ENCODE measurements around the gene ZSCAN32. TPM values are rescaled to one million over a fixed set of nuclear protein-coding genes. Genes with fewer than 3 reads are reported as not detected.

ZSCAN32 gene
- total RNA-seq (2014; rRNA removed; shearing (Covaris generic)), result 19.5 and 19.9 TPM in 2 replicates

DNA sequence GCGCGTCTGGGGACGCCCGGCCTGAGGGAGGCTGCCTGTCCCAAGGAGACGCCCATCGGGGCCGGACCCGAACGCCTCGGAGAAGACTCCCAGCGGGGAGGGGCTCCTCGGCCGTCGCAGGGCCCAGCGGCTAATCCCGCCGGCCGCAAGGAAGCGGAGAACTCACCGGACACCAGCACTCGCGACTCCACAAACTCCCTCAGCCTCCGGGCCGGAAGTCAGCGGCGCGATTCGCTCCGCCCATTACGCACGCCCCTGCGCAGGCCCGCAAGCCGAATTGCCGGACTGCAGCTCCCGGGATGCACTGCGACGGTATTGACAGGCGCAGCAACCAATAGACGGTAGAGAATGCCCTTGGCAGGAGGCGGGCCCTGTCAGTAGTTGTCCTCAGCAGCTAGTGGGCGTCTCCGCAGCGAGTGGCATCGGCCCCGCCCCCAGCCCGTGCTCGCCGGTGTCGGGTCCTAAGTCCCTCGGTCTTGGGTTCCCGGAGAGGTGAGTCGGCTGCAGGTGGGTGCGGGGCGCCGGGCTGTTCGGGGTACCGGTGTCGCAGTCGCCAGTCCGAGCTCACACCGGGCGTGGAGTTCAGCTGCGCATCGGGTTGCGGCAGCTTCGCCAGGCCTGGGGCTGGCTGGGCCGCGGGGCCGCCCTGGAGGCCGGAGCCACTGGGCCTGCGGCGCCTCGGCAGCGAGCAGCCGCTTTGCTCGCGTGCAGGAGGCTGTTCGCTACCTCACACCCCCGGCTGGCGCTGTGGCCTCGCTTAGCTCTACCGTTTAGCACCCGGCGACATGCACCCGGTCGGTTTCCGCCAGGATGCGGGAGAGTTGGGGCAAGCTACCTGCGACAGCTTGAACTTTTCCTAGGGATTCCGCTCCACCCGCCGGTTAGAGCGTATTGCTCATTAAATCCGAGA, at the start of gene ZSCAN32, which contains the start of gene ZNF174:
Gene ZSCAN32 (minus strand): TSS at position 226 of the 910 bp plus-strand sequence. CDS start 3,447 bp downstream, outside the sequence.
Gene ZNF174 (plus strand): TSS at position 437 of the 910 bp plus-strand sequence. CDS start 790 bp downstream, outside the sequence.
- Histone ChIP-seq H3K36me3 (replicated peaks; ENCODE audit: control insufficient read depth, insufficient read depth, low read length) (peaks cover 18% of the 10 kb centered on the region), H3K27me3 (ENCODE audit: control insufficient read depth, insufficient read depth, low read length) (no peaks in the 10 kb centered on the region; the same call in 1 of the 2 replicates), H3K4me3 (ENCODE audit: insufficient read depth, low read depth, low read length) (peak within 1 kb of the TSS; percentile 97)
- peak; percentile 99 for DNase-seq

- DNase-seq, result no peak
- H3K36me3 ChIP-seq (replicated peaks; ENCODE audit: control insufficient read depth, insufficient read depth, low read length), result no peaks in the 10 kb centered on the region
- peak overlapping the region; percentile 56 for H3K4me3 ChIP-seq (ENCODE audit: insufficient read depth, low read depth, low read length)
- H3K27me3 ChIP-seq (ENCODE audit: control insufficient read depth, insufficient read depth, low read length), result no peaks in the 10 kb centered on the region
Measured at GRCh38 chr16:3444032-3444388, 43.2 kb upstream of the ZSCAN32 start.

GRCh38 chr16:3443108-3444031, 42.6 kb upstream of the ZSCAN32 start, which contains the start of the genes NAA60 and ZNF597:
Gene NAA60 (plus strand): TSS chr16:3443680. CDS start chr16:3476228, 32,548 bp downstream.
Gene ZNF597 (minus strand): TSS chr16:3443504. CDS start chr16:3443153, 351 bp downstream.
- DNase-seq, result peak; percentile 93
- Histone ChIP-seq H3K4me3 (ENCODE audit: insufficient read depth, low read depth, low read length) (peak within 1 kb of the TSS; percentile 56), H3K27me3 (ENCODE audit: control insufficient read depth, insufficient read depth, low read length) (no peaks in the 10 kb centered on the region), H3K36me3 (replicated peaks; ENCODE audit: control insufficient read depth, insufficient read depth, low read length) (no peaks in the 10 kb centered on the region)

GRCh38 chr16:3439637-3440036, 38.8 kb upstream of the ZSCAN32 start:
- H3K4me3 ChIP-seq (ENCODE audit: insufficient read depth, low read depth, low read length), result no peak overlapping the region
- no peak for DNase-seq
- H3K27me3 ChIP-seq (ENCODE audit: control insufficient read depth, insufficient read depth, low read length), result no peaks in the 10 kb centered on the region
- H3K36me3 ChIP-seq (replicated peaks; ENCODE audit: control insufficient read depth, insufficient read depth, low read length), result no peaks in the 10 kb centered on the region

GRCh38 chr16:3434373-3434772, 33.6 kb upstream of the ZSCAN32 start:
- no peak for DNase-seq
- Histone ChIP-seq H3K4me3 (ENCODE audit: insufficient read depth, low read depth, low read length) (no peak overlapping the region), H3K36me3 (replicated peaks; ENCODE audit: control insufficient read depth, insufficient read depth, low read length) (no peaks in the 10 kb centered on the region), H3K27me3 (ENCODE audit: control insufficient read depth, insufficient read depth, low read length) (no peaks in the 10 kb centered on the region)

DNA sequence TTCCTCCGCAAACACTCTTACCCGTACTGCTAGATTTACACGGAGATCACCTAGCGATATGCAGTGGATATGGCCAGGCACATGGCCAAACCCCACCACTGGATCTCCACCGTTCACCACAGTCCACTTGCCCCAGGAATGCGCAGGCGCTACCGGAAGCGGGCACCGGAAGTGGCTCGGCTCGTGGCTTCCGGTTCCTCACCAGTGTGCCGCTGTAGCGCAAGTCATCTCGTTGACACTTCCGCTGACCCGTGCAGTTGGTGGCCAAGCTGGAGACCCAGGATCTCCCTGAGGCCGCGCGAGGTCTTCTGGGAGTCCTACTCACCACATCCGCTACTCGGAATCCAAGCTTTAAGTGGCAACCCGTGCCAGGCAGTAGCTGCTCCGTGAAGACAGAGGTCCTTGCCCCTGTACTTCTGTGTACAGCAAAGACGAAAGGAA, 31.0 kb upstream of the ZSCAN32 start:
- DNase-seq, result no peak
- Histone ChIP-seq H3K4me3 (ENCODE audit: insufficient read depth, low read depth, low read length) (no peak overlapping the region), H3K36me3 (replicated peaks; ENCODE audit: control insufficient read depth, insufficient read depth, low read length) (no peaks in the 10 kb centered on the region), H3K27me3 (ENCODE audit: control insufficient read depth, insufficient read depth, low read length) (no peaks in the 10 kb centered on the region)

GRCh38 chr16:3413730-3414379, 13.1 kb upstream of the ZSCAN32 start:
- no peak for DNase-seq
- H3K36me3 ChIP-seq (replicated peaks; ENCODE audit: control insufficient read depth, insufficient read depth, low read length), result peaks cover under 1% of the 10 kb centered on the region

DNA sequence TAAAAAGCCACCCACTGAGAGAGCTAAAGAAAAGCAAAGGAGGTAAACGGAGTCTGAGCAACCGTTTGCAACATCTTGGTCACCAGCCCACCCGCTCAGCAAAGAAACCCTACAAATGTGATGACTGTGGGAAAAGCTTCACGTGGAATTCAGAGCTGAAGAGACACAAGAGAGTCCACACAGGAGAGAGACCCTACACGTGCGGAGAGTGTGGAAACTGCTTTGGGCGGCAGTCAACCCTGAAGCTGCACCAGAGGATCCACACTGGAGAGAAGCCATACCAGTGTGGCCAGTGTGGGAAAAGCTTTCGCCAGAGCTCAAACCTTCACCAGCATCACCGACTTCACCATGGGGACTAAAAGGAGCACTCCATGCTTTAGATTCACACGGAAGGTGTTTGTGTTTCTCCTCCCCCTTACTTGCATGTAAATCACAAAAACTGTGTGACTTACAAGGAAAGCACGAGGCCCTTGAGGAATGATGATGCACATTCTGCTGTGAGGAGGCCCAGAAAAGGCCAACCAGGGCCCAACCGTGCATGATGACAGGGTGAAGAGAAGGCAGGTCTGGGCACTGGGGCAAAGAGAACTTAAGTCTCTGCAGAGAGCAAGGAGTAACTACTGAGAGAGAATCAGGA, 7.9 kb upstream of the ZSCAN32 start:
- no peak overlapping the region for H3K4me3 ChIP-seq (ENCODE audit: insufficient read depth, low read depth, low read length)
- DNase-seq, result no peak

More at GRCh38 chr16:3413730-3414379, 13.1 kb upstream of the ZSCAN32 start:
- H3K27me3 ChIP-seq (ENCODE audit: control insufficient read depth, insufficient read depth, low read length), result no peaks in the 10 kb centered on the region
- H3K4me3 ChIP-seq (ENCODE audit: insufficient read depth, low read depth, low read length), result no peak overlapping the region

GRCh38 chr16:3401719-3402397, 1.1 kb upstream of the ZSCAN32 start:
- Histone ChIP-seq H3K36me3 (replicated peaks; ENCODE audit: control insufficient read depth, insufficient read depth, low read length) (peaks cover 13% of the 10 kb centered on the region), H3K4me3 (ENCODE audit: insufficient read depth, low read depth, low read length) (peak overlapping the region; percentile 97), H3K27me3 (ENCODE audit: control insufficient read depth, insufficient read depth, low read length) (no peaks in the 10 kb centered on the region; the same call in 1 of the 2 replicates)
- DNase-seq, result peak; percentile 71

More for the DNA sequence above, 7.9 kb upstream of the ZSCAN32 start:
- Histone ChIP-seq H3K27me3 (ENCODE audit: control insufficient read depth, insufficient read depth, low read length) (no peaks in the 10 kb centered on the region), H3K36me3 (replicated peaks; ENCODE audit: control insufficient read depth, insufficient read depth, low read length) (peaks cover 15% of the 10 kb centered on the region)

- Histone ChIP-seq H3K36me3 (replicated peaks; ENCODE audit: control insufficient read depth, insufficient read depth, low read length) (peaks cover 20% of the 10 kb centered on the region), H3K4me3 (ENCODE audit: insufficient read depth, low read depth, low read length) (peak overlapping the region; percentile 97), H3K27me3 (ENCODE audit: control insufficient read depth, insufficient read depth, low read length) (no peaks in the 10 kb centered on the region; the same call in 1 of the 2 replicates)
- DNase-seq, result no peak
Measured at GRCh38 chr16:3400446-3400778, 392 bp downstream of the ZSCAN32 start.

- Histone ChIP-seq H3K36me3 (replicated peaks; ENCODE audit: control insufficient read depth, insufficient read depth, low read length) (peaks cover 33% of the 10 kb centered on the region), H3K4me3 (ENCODE audit: insufficient read depth, low read depth, low read length) (no peak overlapping the region), H3K27me3 (ENCODE audit: control insufficient read depth, insufficient read depth, low read length) (no peaks in the 10 kb centered on the region)
- DNase-seq, result no peak
Measured at GRCh38 chr16:3389663-3390338, 11.0 kb downstream of the ZSCAN32 start.

DNA sequence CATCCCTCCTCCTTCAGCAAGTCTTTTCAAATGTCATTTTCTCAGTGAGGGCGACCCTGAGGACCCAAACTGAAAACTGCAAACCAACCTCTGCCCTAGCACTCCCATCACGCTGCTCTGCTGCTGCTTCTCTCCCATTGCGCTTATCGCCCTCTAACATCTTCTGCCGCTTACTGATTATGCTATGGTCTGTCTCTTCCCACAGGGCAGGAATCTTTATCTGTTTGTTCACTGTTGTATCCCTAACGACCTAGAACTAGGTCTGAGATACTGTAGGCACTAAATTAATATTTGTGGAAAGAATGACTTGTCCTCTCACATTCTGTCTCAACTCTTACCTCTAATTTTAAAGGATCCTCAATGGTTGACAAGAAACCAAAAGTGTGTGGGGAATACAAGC, 12.5 kb downstream of the ZSCAN32 start:
- Histone ChIP-seq H3K4me3 (ENCODE audit: insufficient read depth, low read depth, low read length) (no peak overlapping the region), H3K27me3 (ENCODE audit: control insufficient read depth, insufficient read depth, low read length) (no peaks in the 10 kb centered on the region), H3K36me3 (replicated peaks; ENCODE audit: control insufficient read depth, insufficient read depth, low read length) (peaks cover 39% of the 10 kb centered on the region)
- no peak for DNase-seq

DNA sequence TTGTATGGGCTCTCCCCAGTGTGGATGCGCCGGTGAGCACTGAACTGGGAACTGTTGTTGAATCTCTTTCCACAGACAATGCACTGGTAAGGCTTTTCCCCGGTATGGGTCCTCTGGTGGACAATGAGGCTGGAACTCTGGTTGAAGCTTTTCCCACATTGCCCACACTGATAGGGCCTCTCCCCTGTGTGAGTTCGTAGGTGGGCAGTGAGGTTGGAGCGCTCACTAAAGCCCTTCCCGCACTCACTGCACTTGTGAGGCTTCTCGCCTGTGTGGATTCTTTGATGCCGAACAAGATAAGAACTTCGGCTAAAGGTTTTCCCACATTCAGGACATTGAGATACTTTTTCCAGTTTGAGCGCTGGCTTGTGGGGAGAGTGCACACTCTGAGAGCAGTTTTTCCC, 17.8 kb downstream of the ZSCAN32 start:
- H3K27me3 ChIP-seq (ENCODE audit: control insufficient read depth, insufficient read depth, low read length), result no peaks in the 10 kb centered on the region
- H3K36me3 ChIP-seq (replicated peaks; ENCODE audit: control insufficient read depth, insufficient read depth, low read length), result peaks cover 31% of the 10 kb centered on the region
- DNase-seq, result no peak
- no peak overlapping the region for H3K4me3 ChIP-seq (ENCODE audit: insufficient read depth, low read depth, low read length)

All from H7 (cell line).